GM12892 (cell line): ENCODE results near the gene LIF.

Experiments
- POLR2A ChIP-seq: IDR thresholded peaks from 2 replicates; pipeline ENCODE4 v1.6.1; 2011; ENCODE audit warnings: low read depth, low read length, control low read depth
- TAF1 ChIP-seq: IDR thresholded peaks from 2 replicates; pipeline ENCODE4 v1.6.1; 2011; ENCODE audit warnings: low read depth, mild to moderate bottlenecking, control low read depth, low read length, borderline replicate concordance

DNA sequence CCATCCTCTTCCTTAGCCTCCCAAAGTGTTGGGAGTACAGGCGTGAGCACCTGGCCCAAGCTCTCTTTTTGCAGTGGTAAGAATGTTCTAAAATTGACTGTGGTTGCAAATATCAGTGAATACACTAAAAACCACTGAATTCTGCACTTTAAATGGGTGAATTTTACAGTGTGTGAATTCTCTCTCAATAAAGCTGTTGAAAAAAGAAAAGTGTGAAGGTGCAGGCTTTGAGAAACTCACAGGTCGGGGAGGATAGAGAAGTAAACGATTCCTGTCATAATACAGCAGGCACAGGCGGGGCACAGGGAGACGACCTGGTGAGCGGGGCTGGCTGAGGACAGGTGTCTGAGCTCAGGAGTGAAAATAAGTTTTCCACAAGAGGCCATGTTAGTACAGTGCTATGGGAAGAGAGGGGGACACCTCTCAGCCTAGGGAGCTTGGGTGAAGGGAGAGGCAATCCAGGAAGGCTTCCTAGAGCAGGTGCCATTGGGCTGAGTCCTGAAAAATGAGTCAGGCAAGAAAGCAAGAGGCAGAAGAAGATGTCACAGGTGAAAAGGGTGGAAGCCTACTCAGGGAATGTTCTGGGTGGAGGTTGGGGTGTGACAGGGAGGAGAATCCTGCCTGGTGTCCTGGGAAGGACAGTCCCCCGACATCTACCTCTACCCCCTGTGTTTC is 26.1 kb downstream of the LIF start:
- TF ChIP-seq POLR2A (no peak), TAF1 (no peak)
